CD4-positive, alpha-beta memory T cell (primary cell): ENCODE data around the gene CTDSPL. TPM values are rescaled to one million over a fixed set of nuclear protein-coding genes. Genes with fewer than 3 reads are reported as not detected.

Source experiments
- CTCF ChIA-PET: fragments of 350-600 bp; sonication (Branson Sonifier 250); formaldehyde crosslinking; loops from one replicate; lab custom pipeline; 2021; ENCODE audit warnings: inconsistent platforms; ENCODE audit not compliant: partially characterized antibody; lab: Charles Lee
- POLR2A ChIA-PET: fragments of 350-600 bp; sonication (Branson Sonifier 250); formaldehyde crosslinking; loops from one replicate; lab custom pipeline; 2021; ENCODE audit not compliant: partially characterized antibody; lab: Charles Lee
- DNase-seq, 5 donors: peaks; one replicate each; pipeline versions ENCODE4 v3.0.0 to v3.0.0-alpha.2; 2020 to 2022; ENCODE audit warnings: mixed read lengths in 1 of 5
- H3K27ac ChIP-seq: one replicate; pipeline ENCODE4 v1.7.0; 2013; ENCODE audit warnings: low read depth, low read length
- H3K27me3 ChIP-seq: 2 replicates; pipeline ENCODE4 v1.7.0; 2013; ENCODE audit warnings: mild to moderate bottlenecking, low read length, moderate library complexity; ENCODE audit not compliant: insufficient read depth
- H3K36me3 ChIP-seq: 2 replicates; pipeline ENCODE4 v1.7.0; 2013; ENCODE audit warnings: mild to moderate bottlenecking, low read length, moderate library complexity; ENCODE audit not compliant: insufficient read depth
- H3K4me1 ChIP-seq: 2 replicates; pipeline ENCODE4 v1.7.0; 2013; ENCODE audit warnings: mild to moderate bottlenecking, low read length, moderate library complexity; ENCODE audit not compliant: insufficient read depth
- H3K4me3 ChIP-seq, 2 donors: one replicate each; pipeline ENCODE4 v1.7.0; 2013; ENCODE audit warnings: low read length in 2 of 2, mild to moderate bottlenecking in 1 of 2
- H3K9me3 ChIP-seq, 2 donors: one replicate each; pipeline ENCODE4 v1.7.0; 2013; ENCODE audit warnings: low read length in 2 of 2, control low read depth in 1 of 2; ENCODE audit not compliant: control insufficient read depth in 1 of 2
- H3K27ac Mint-ChIP-seq, 7 donors: one replicate each; pipeline ENCODE4 v1.8.0; 2020 to 2021; ENCODE audit warnings: mixed read lengths in 7 of 7, mild to moderate bottlenecking in 6 of 7, inconsistent platforms in 3 of 7, moderate library complexity in 3 of 7
- H3K27me3 Mint-ChIP-seq, 2 donors: one replicate each; pipeline ENCODE4 v1.8.0; 2020 to 2021; ENCODE audit warnings: mixed read lengths in 2 of 2
- H3K36me3 Mint-ChIP-seq, 2 donors: one replicate each; pipeline ENCODE4 v1.8.0; 2020 to 2021; ENCODE audit warnings: mixed read lengths in 2 of 2, inconsistent platforms in 1 of 2, mild to moderate bottlenecking in 1 of 2
- H3K4me1 Mint-ChIP-seq, 4 donors: one replicate each; pipeline ENCODE4 v1.8.0; 2020 to 2021; ENCODE audit warnings: mixed read lengths in 4 of 4, mild to moderate bottlenecking in 1 of 4
- H3K4me3 Mint-ChIP-seq, 8 donors: one replicate each; pipeline ENCODE4 v1.8.0; 2020 to 2021; ENCODE audit warnings: mixed read lengths in 8 of 8, mild to moderate bottlenecking in 7 of 8, moderate library complexity in 6 of 8, inconsistent platforms in 3 of 8
- H3K9me3 Mint-ChIP-seq, 8 donors: one replicate each; pipeline ENCODE4 v1.8.0; 2020 to 2021; ENCODE audit warnings: mixed read lengths in 8 of 8, mild to moderate bottlenecking in 5 of 8, inconsistent platforms in 3 of 8, moderate library complexity in 1 of 8
- intact Hi-C: fragments of 100-400 bp; cut with micrococcal nuclease; formaldehyde crosslinking; loops from one replicate; pipeline ENCODE4 v1.15.1; 2023
- polyA plus RNA-seq, 2 donors: library from polyadenylated mRNA; unstranded; fragments of 300-500 nt; fragmentation: Illumina TruSeq; gene quantifications; one replicate each; pipeline ENCODE4 v1.2.3, GENCODE V29; 2021
- total RNA-seq, 2 experiments: library from RNA; stranded (reverse); gene quantifications; one replicate each; pipeline ENCODE4 v1.2.3, GENCODE V29; 2021

The CTDSPL gene
- total and polyA plus RNA-seq, 4 experiments from 2014 or later = 0.08 to 0.73 (median 0.61) TPM; not detected in 1

DNA sequence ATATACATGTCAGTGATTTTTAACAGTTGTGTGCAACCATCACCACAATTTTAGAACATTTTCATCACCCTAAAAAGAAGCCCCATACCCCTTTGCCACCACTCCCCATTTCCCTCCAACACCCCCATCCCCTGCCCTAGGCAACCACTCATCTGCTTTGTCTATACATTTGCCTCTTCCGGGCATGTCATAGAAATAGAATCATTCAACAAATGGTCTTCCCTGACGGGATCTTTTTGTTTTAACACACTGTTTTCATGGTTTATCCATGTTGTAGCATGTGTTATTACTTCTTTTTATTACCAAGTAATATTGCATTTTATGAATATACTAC, 132.9 kb downstream of the CTDSPL start:
- ChIA-PET POLR2A (interaction anchor here (0.6 to 0.7 kb wide), 2 partner anchors 13 to 45 kb away, joined by 3 to 4 read pairs; partner anchors contain the start of gene DLEC1), CTCF (interaction anchor here (0.7 to 1.1 kb wide), 4 partner anchors 9 to 21 kb away, joined by 3 to 6 read pairs (median 4); no protein-coding TSS in a partner anchor)
- Mint-ChIP-seq H3K4me1 (peaks cover 52 to 70% (median 62%) of the 10 kb centered on the region in 4 donors), H3K9me3 (no peaks in the 10 kb centered on the region), H3K27ac (peak overlapping the region; percentile 87 to 98 (median 97)), H3K4me3 (peak overlapping the region; percentile 90 to 98 (median 97)), H3K27me3 (no peaks in the 10 kb centered on the region), H3K36me3 (peaks cover 18 to 32% of the 10 kb centered on the region in 2 donors)
- no peak for DNase-seq
- Histone ChIP-seq H3K27me3 (no peaks in the 10 kb centered on the region), H3K36me3 (peaks cover 3% of the 10 kb centered on the region), H3K4me3 (peak overlapping the region; percentile 71 to 80), H3K4me1 (peaks cover 59% of the 10 kb centered on the region), H3K9me3 (no peaks in the 10 kb centered on the region), H3K27ac (peak overlapping the region; percentile 84)
- intact Hi-C loops = loop anchor here (1.0 kb wide), 1 partner anchor 142 kb away; no protein-coding TSS in a partner anchor

DNA sequence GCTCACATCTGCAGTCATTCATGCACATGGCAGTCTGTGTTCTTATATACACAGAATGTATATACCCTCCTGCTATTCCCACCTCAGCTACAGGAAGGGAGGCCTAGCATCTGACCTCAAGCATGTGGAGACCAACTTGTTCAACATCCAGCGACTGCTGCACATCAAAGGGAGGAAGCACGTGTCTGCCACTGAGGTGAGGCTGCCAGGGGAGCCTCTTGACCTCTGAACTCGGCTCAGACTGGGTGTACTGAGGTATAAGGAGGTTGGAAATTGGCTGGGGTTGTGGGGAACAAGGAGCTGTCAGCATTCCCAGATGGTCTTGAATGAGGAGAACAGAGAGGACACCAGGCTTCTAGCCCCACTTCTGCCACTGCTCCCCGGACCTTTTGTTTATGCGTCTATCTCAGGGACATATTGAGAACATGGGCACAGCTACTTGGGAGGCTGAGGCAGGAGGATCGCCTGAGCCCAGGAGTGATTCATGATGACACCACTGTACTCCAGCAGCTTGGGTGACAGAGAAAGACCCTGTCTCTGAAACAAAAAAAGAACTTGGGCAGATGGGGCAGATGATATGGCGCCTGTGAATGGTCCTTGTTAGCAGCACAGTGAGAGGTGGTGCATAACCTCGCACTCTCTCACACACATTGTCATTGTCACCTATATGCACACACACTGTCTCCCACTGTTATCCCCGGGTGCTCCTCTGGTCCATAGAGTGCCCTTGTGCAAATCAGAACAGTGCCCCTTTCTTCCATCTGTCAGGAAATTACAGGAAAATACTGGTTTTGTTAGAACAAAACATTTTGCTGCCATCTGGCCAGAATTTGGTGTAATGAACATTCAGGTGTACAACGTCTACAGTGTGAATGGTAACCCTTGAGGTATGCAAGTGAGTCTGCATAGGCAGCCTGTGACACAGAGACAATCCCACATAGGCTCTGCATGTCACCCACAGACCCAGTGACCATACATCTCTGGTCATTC, 134.3 kb downstream of the CTDSPL start:
- H3K27me3 ChIP-seq = no peaks in the 10 kb centered on the region
- no peak overlapping the region for H3K4me3 ChIP-seq
- Mint-ChIP-seq H3K36me3 (peaks cover 20 to 41% of the 10 kb centered on the region in 2 donors), H3K9me3 (no peaks in the 10 kb centered on the region), H3K4me3 (peak overlapping the region; percentile 69 to 98 (median 96)), H3K4me1 (peaks cover 53 to 78% (median 63%) of the 10 kb centered on the region in 4 donors), H3K27ac (peak overlapping the region; percentile 87 to 98 (median 97)), H3K27me3 (no peaks in the 10 kb centered on the region)
- DNase-seq = peak; percentile 27 to 55 (median 37)
- H3K4me1 ChIP-seq = peaks cover 60% of the 10 kb centered on the region
- peaks cover 3% of the 10 kb centered on the region for H3K36me3 ChIP-seq
- H3K27ac ChIP-seq = peak overlapping the region; percentile 29
- H3K9me3 ChIP-seq = no peaks in the 10 kb centered on the region
- ChIA-PET POLR2A (interaction anchor here (0.8 to 2.9 kb wide), 7 partner anchors 13 to 169 kb away, joined by 3 to 14 read pairs (median 5); partner anchors contain the start of genes ACAA1, DLEC1 and OXSR1), CTCF (interaction anchor here (0.9 to 3.2 kb wide), 12 partner anchors 8 to 526 kb away, joined by 3 to 12 read pairs (median 5); partner anchors contain the start of gene OXSR1)
- intact Hi-C loops = no loop called here

DNA sequence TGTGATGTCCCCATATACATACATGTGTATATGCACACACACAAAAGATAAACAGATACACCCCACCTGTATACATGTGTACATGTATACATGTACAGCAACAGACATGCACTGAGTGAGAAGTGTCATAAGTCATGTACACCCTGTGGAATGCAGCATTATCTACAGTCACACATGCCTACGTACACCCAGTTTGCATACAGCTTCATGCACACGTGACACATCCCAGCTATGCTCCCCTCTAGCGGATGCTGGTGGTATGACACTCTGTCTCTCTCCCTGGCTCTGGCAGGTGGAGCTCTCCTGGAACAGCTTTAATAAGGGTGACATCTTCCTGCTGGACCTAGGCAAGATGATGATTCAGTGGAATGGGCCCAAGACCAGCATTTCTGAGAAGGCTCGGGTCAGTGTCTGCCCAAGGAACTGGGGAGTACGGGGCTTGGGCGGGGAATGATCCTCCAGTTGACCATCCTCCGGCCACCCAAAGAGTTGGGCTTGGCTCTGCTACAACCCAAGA, 135.2 kb downstream of the CTDSPL start:
- Histone ChIP-seq H3K36me3 (peaks cover 10% of the 10 kb centered on the region), H3K27ac (peak overlapping the region; percentile 29), H3K4me3 (no peak overlapping the region), H3K4me1 (peaks cover 60% of the 10 kb centered on the region), H3K27me3 (no peaks in the 10 kb centered on the region), H3K9me3 (no peaks in the 10 kb centered on the region)
- POLR2A ChIA-PET = interaction anchor here (0.8 to 2.9 kb wide), 5 partner anchors 12 to 140 kb away, joined by 3 to 14 read pairs (median 3); partner anchors contain the start of gene ACAA1
- H3K9me3 Mint-ChIP-seq = no peaks in the 10 kb centered on the region
- H3K27me3 Mint-ChIP-seq = no peaks in the 10 kb centered on the region
- peak overlapping the region; percentile 87 to 98 (median 96) for H3K27ac Mint-ChIP-seq
- peaks cover 20 to 43% of the 10 kb centered on the region in 2 donors for H3K36me3 Mint-ChIP-seq
- intact Hi-C loops = no loop called here
- H3K4me3 Mint-ChIP-seq = peak overlapping the region; percentile 45 to 97 (median 68)
- H3K4me1 Mint-ChIP-seq = peaks cover 53 to 78% (median 63%) of the 10 kb centered on the region in 4 donors
- CTCF ChIA-PET = interaction anchor here (0.9 to 3.2 kb wide), 13 partner anchors 9 to 525 kb away, joined by 3 to 12 read pairs (median 5); partner anchors contain the start of gene OXSR1
- DNase-seq = peak; percentile 80 to 85 (median 82)

DNA sequence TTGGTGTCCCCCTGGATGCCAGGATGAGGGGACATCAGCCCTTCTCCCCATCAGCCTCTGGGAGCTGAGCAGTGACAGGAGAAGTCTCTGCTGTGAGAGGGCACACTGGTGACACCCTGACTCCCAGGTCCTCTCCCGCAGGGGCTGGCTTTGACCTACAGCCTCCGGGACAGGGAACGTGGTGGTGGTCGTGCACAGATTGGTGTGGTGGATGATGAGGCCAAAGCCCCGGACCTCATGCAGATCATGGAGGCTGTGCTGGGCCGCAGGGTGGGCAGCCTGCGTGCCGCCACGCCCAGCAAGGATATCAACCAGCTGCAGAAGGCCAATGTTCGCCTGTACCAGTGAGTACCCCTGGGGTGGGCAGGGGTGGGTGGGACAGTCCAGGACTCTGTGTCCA, 135.7 kb downstream of the CTDSPL start:
- Histone ChIP-seq H3K27me3 (no peaks in the 10 kb centered on the region), H3K4me3 (no peak overlapping the region), H3K27ac (no peak overlapping the region), H3K36me3 (peaks cover 15% of the 10 kb centered on the region), H3K9me3 (no peaks in the 10 kb centered on the region), H3K4me1 (peaks cover 60% of the 10 kb centered on the region)
- Mint-ChIP-seq H3K4me3 (peak overlapping the region in 2 of 8 donors; percentile 29 to 90), H3K27ac (peak overlapping the region in 4 of 7 donors; percentile 87 to 97 (median 93)), H3K9me3 (no peaks in the 10 kb centered on the region), H3K27me3 (no peaks in the 10 kb centered on the region), H3K4me1 (peaks cover 53 to 78% (median 63%) of the 10 kb centered on the region in 4 donors), H3K36me3 (peaks cover 20 to 46% of the 10 kb centered on the region in 2 donors)
- DNase-seq = peak in 1 of 5 donors; percentile 25
- intact Hi-C loops = no loop called here
- CTCF ChIA-PET = interaction anchor here (0.9 to 3.2 kb wide), 13 partner anchors 9 to 524 kb away, joined by 3 to 12 read pairs (median 5); partner anchors contain the start of gene OXSR1
- POLR2A ChIA-PET = interaction anchor here (0.8 to 2.9 kb wide), 4 partner anchors 12 to 140 kb away, joined by 3 to 14 read pairs (median 5); partner anchors contain the start of gene ACAA1

DNA sequence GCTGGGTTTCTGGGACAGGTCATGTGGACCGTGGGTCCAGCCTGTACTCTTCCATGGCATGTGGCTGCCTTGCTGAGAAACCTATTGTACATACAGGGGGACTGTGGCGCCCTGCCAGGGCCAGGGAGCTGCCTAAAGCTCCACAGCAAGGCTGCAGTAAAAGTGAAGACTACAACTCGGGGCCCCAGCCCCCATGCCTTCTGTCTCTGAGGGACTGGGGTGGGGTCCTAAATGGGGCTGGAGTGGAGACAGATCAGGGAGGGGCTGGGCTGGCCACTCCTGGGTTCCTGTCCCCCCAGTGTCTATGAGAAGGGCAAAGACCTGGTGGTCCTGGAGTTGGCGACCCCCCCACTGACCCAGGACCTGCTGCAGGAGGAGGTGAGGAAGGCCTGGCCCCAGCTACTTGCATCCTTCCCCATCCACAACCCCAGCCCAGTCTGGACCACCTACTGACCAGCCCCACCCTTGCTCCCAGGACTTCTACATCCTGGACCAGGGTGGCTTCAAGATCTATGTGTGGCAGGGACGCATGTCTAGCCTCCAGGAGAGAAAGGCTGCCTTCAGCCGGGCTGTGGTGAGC, 136.2 kb downstream of the CTDSPL start:
- peaks cover 20 to 47% of the 10 kb centered on the region in 2 donors for H3K36me3 Mint-ChIP-seq
- H3K36me3 ChIP-seq = peaks cover 19% of the 10 kb centered on the region
- H3K4me1 Mint-ChIP-seq = peaks cover 53 to 76% (median 62%) of the 10 kb centered on the region in 4 donors
- no peaks in the 10 kb centered on the region for H3K27me3 Mint-ChIP-seq
- H3K9me3 Mint-ChIP-seq = no peaks in the 10 kb centered on the region
- ChIA-PET CTCF (interaction anchor here (1.0 to 3.2 kb wide), 4 partner anchors 10 to 143 kb away, joined by 3 to 12 read pairs (median 9); no protein-coding TSS in a partner anchor), POLR2A (interaction anchor here (0.6 to 2.9 kb wide), 2 partner anchors 16 to 23 kb away, joined by 3 to 14 read pairs; no protein-coding TSS in a partner anchor)
- DNase-seq = peak in 1 of 5 donors; percentile 31
- peak overlapping the region; percentile 87 to 97 (median 96) for H3K27ac Mint-ChIP-seq
- H3K27ac ChIP-seq = peak overlapping the region; percentile 84
- no peaks in the 10 kb centered on the region for H3K27me3 ChIP-seq
- intact Hi-C loops = no loop called here
- peak overlapping the region in 1 of 2 donors; percentile 48 for H3K4me3 ChIP-seq
- peak overlapping the region in 3 of 8 donors; percentile 77 to 84 (median 83) for H3K4me3 Mint-ChIP-seq
- H3K9me3 ChIP-seq = no peaks in the 10 kb centered on the region
- H3K4me1 ChIP-seq = peaks cover 60% of the 10 kb centered on the region

DNA sequence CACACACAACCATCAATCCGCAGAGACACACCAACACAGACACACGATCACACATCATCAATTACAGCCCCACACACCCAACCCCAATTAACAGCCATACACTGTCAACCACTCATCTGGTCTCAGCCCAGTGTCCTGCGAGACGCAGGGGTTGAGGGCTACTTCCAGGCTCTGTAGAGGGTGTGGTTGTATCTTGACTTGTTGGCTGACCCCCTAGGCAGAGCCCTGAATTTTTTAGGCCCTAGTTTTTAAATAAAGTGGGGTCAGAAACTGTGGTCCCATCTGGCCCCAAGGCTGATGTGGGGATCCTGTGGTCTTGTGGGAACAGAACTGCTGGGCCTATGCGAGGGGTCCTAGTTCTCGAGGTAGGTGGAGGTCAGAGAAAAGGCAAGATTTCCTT, 138.2 kb downstream of the CTDSPL start:
- POLR2A ChIA-PET = no interaction called here
- H3K4me1 Mint-ChIP-seq = peaks cover 45 to 72% (median 59%) of the 10 kb centered on the region in 4 donors
- peaks cover 24 to 50% of the 10 kb centered on the region in 2 donors for H3K36me3 Mint-ChIP-seq

More for the DNA sequence above, 138.2 kb downstream of the CTDSPL start:
- H3K36me3 ChIP-seq = peaks cover 19% of the 10 kb centered on the region
- intact Hi-C loops = no loop called here
- peak overlapping the region in 4 of 8 donors; percentile 2 to 65 (median 21) for H3K4me3 Mint-ChIP-seq
- no peaks in the 10 kb centered on the region for H3K27me3 Mint-ChIP-seq
- H3K4me3 ChIP-seq = no peak overlapping the region
- no peak overlapping the region for H3K27ac ChIP-seq
- H3K9me3 ChIP-seq = no peaks in the 10 kb centered on the region
- peak overlapping the region; percentile 74 to 97 (median 87) for H3K27ac Mint-ChIP-seq
- CTCF ChIA-PET = no interaction called here
- peak in 1 of 5 donors; percentile 19 for DNase-seq
- H3K9me3 Mint-ChIP-seq = no peaks in the 10 kb centered on the region
- H3K4me1 ChIP-seq = peaks cover 50% of the 10 kb centered on the region
- H3K27me3 ChIP-seq = no peaks in the 10 kb centered on the region
